Airway epithelial cell (primary cell): ENCODE measurements around the gene ATG7. TPM values are rescaled to one million over a fixed set of nuclear protein-coding genes. Genes with fewer than 3 reads are reported as not detected.

Source experiments
- total RNA-seq: library from RNA; depleted of rRNA; stranded (reverse); fragments of >200 nt; gene quantifications from 2 replicates; pipeline ENCODE4 v1.2.3, GENCODE V29; 2015

The ATG7 gene
- total RNA-seq, result 42.9 and 47.4 TPM in 2 replicates

GRCh38 chr3:11271986-11272904, at the start of gene ATG7:
Gene ATG7, plus strand, starts transcription at chr3:11272397. Its CDS starts 26,299 bp downstream, at chr3:11298696.

Other genes with a start within 250 kb of the ATG7 start
- gene HRH1, start 117.9 kb upstream of the ATG7 start, total RNA-seq, result 2.6 and 3.2 TPM in 2 replicates